SU-DHL-6 (cell line): ENCODE data around the gene CHST15.

Experiments
- CTCF ChIP-seq: fragments of 200-600 bp; sonication (generic); IDR thresholded peaks from one replicate; pipeline ENCODE4 v1.5.1; 2017; ENCODE audit warnings: antibody characterized with exemption, mild to moderate bottlenecking, low read length, moderate library complexity; ENCODE audit not compliant: insufficient read depth, poor library complexity, severe bottlenecking
- EZH2phosphoT487 ChIP-seq: fragments of 200-600 bp; sonication (generic), shearing (Covaris generic); conservative IDR thresholded peaks from 2 replicates; pipeline ENCODE4 v1.6.1; 2018; ENCODE audit warnings: mild to moderate bottlenecking, antibody characterized with exemption, low read length, moderate library complexity, mixed read lengths

- no peak for TF ChIP-seq CTCF
- no peak for TF ChIP-seq EZH2phosphoT487
Observed at GRCh38 chr10:124007102-124007772, 86.2 kb downstream of the CHST15 start.
